GM23338 (cell line): ENCODE measurements around the gene FTL.

Experiments
- CREB1 ChIP-seq: fragments of 250-450 bp; sonication (Bioruptor Pico); IDR thresholded peaks from 2 replicates; pipeline ENCODE4 v1.5.0; 2020; ENCODE audit warnings: low read depth, mild to moderate bottlenecking, moderate library complexity
- EZH2 ChIP-seq: fragments of 200-600 bp; sonication (generic); IDR thresholded peaks from one replicate; pipeline ENCODE4 v1.8.0; 2017; ENCODE audit warnings: antibody characterized with exemption, mild to moderate bottlenecking, low read depth; ENCODE audit not compliant: unreplicated experiment
- EZH2phosphoT487 ChIP-seq: fragments of 200-600 bp; sonication (generic); IDR thresholded peaks from one replicate; pipeline ENCODE4 v1.8.1; 2018; ENCODE audit warnings: antibody characterized with exemption; ENCODE audit not compliant: unreplicated experiment
- NANOG ChIP-seq: IDR thresholded peaks from 2 replicates; pipeline ENCODE4 v1.6.1; 2016; ENCODE audit warnings: antibody characterized with exemption, borderline replicate concordance
- POLR2AphosphoS5 ChIP-seq: IDR thresholded peaks from 2 replicates; pipeline ENCODE4 v1.6.1; 2016; ENCODE audit warnings: antibody characterized with exemption, low read depth
- REST ChIP-seq: IDR thresholded peaks from one replicate; pipeline ENCODE4 v1.6.1; 2018; ENCODE audit warnings: antibody characterized with exemption; ENCODE audit not compliant: unreplicated experiment
- STAT1 ChIP-seq: IDR thresholded peaks from one replicate; pipeline ENCODE4 v1.6.1; 2016; ENCODE audit warnings: antibody characterized with exemption; ENCODE audit not compliant: unreplicated experiment
- TF ChIP-seq, protein P1 (sequence below), 2 experiments: fragments of 200-600 bp in 1 of 2; sonication (generic) in 1 of 2; conservative IDR thresholded peaks; 2 replicates each; pipeline versions ENCODE4 v1.5.1 to v1.6.1; 2016 to 2017; ENCODE audit warnings: antibody characterized with exemption in 2 of 2, low read depth in 2 of 2, mild to moderate bottlenecking in 2 of 2, moderate library complexity in 1 of 2

- TF ChIP-seq REST (no peak), POLR2AphosphoS5 (peak; percentile 3; the same call in 1 of the 2 replicates), EZH2 (no peak), EZH2phosphoT487 (no peak), CREB1 (CRISPR knock-in tag) (no peak), STAT1 (no peak), NANOG (no peak)
- TF ChIP-seq, protein P1, sequence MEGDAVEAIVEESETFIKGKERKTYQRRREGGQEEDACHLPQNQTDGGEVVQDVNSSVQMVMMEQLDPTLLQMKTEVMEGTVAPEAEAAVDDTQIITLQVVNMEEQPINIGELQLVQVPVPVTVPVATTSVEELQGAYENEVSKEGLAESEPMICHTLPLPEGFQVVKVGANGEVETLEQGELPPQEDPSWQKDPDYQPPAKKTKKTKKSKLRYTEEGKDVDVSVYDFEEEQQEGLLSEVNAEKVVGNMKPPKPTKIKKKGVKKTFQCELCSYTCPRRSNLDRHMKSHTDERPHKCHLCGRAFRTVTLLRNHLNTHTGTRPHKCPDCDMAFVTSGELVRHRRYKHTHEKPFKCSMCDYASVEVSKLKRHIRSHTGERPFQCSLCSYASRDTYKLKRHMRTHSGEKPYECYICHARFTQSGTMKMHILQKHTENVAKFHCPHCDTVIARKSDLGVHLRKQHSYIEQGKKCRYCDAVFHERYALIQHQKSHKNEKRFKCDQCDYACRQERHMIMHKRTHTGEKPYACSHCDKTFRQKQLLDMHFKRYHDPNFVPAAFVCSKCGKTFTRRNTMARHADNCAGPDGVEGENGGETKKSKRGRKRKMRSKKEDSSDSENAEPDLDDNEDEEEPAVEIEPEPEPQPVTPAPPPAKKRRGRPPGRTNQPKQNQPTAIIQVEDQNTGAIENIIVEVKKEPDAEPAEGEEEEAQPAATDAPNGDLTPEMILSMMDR (conservative IDR thresholded peaks at IDR 0.05; ENCODE audit: low read depth in 2 of 2) = no peak
Observed at GRCh38 chr19:48966541-48967345, 1.6 kb downstream of the FTL start.
